ENCODE results near the gene C1orf56.
"Not testable (repeated sequence)": the region's sequence is repeated elsewhere in the genome, so short reads cannot be mapped to it uniquely, and the experiment has no call there.

The C1orf56 gene

DNA sequence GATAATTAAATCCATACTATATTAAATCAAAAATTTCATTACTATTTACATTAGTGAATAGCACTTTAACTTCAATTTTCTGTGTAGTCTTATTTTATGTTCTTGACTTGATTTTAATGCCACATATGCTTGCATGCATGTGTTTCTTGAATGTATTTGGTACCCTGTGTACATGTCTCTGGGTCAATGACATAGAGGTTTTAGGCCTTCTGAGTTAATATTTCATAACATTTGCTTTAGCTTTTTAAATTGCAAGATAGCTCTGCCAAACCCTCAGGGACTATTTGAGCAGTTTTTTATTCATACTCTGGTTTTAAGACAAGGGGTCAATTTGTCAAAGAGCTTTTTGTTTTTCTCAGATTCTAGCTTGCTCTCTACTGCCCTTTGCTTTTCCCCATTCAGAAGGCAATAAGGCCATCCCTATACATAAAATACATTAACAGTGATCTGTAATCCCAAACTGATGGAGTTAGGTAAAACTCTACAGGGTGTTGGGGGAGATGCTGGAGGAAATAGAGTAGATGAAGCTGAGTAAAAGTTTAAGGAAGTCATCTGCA, 17.6 kb downstream of the C1orf56 start:
- DNase-seq = no peak

DNA sequence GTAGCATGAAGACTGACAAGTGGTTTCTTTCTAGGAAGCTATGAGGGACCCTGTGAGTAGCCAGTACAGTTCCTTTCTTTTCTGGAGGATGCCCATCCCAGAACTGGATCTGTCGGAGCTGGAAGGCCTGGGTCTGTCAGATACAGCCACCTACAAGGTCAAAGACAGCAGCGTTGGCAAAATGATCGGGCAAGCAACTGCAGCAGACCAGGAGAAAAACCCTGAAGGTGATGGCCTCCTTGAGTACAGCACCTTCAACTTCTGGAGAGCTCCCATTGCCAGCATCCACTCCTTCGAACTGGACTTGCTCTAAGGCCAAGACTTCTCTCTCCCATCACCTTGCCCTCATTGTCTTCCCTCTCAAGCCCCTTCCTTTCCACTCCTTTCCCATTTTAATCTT, 19.6 kb downstream of the C1orf56 start:
- no peak for DNase-seq

DNA sequence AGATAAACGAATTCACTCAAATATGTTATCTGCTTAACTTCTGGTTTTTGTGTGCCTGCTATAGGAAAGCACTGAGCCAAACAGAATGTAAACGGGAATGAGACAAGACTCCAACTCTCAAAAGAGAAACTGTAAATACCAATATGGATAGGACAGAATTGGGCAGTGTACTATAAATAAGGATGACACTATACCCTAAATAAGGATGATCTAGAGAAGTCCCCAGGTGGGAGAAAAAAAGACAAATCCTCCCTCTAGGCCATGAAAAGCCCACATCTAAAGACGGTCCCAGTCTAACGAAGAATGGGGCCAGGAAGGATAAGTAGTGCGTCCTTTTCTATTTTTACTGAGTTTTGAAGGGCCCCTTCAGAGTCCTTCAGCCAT, 21.5 kb downstream of the C1orf56 start:
- no peak for DNase-seq

DNA sequence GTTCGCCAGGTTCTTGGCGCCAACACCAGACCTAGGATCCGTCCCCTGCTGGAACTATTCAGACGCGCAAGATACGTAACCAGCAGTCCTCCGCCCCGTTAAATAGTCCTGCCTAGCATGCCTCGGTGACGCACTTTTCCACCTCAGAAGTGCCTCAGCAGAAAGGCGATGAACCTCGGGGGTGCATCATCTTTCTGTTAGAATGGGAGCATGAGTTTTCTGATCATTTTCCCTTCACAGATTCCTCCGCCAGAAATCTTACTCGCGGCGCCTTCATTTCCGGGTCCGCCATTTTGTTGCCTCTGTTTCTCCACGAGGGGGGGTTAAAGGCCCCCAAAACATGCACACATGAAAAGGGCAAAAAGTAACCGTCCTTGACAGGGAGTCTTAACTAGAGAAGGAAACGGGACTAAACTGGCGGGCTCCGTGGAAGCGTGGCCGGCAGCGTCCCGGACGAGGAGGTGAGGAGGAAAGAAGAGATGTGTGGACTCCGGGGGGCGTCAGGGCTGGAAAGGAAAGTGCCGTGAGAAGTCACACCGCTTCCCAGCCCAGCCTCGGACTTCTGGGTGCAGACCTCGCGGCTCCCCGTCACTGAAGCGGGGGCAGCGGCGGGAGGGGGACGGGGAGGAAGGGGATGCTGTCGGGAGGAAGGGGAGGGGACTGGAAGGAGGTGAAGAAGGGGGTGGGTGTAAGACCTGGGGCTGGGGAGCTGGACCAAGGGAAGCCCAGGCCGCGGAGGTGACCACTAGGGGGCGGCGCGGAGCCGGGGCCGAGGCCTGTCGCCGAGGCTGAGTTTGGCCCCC, 23.1 kb downstream of the C1orf56 start, which contains the start of gene GABPB2:
GABPB2 (plus strand) TSS at position 288 of the 803 bp plus-strand sequence. CDS start 17,429 bp downstream, outside the sequence.
- peak; percentile 86 for DNase-seq

DNA sequence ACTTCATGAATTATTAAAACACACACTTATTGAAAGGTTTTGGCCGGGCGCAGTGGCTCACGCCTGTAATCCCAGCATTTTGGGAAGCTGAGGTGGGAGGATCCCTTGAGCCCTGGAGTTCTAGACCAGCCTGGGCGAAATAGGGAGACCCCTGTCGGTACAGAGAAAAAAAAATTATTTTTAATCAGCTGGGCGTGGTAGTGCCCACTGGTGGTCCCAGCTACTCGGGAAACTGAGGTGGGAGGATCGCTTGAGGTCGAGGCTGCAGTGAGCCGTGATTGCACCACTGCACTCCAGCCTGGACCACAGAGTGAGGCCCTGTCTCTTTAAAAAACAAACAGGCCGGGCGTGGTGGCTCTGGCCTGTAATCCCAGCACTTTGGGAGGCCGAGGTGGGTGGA, 24.7 kb downstream of the C1orf56 start:
- no peak for DNase-seq

DNA sequence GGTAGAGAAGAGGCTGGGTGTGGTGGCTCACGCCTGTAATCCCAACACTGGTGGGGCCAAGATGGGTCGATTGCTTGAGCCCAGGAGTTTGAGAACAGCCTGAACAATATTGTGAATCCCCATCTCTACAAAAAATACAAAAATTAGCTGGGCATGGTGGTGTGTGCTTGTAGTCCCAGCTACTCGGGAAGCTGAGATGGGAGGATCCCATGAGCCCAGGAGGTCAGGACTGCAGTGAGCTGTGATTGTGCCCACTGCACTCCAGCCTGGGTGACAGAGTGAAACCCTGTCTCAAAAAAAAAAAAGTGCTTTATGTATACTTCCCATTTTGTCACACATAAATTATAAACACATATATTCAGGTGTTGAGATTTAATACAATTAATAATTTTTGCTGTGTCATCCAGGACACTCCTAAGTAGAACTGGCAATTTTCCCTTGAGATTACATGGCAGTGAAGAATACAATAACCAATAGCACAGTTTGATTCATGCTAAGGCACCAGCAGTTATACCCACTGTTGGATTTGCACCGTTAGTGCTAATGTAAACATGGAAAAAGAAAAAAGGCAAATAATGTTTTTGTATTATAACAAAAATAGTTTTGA, 38.5 kb downstream of the C1orf56 start:
- DNase-seq = no peak

DNA sequence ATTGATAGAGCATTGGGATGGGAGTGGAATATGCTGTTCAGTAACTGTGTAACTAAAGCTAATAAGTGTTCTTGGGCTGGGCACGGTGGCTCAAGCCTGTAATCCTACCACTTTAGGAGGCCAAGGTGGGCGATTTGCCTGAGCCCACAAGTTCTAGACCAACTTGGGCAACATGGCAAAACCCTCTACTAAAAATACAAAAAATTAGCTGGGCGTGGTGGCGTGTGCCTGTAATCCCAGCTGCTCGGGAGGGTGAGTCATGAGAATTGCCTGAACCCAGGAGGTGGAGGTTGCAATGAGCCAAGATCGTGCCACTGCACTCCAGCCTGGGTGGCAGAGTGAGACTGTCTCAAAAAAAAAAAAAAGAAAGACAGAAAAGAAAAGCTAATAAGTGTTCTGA, 49.9 kb downstream of the C1orf56 start:
- DNase-seq = not testable (repeated sequence)

- DNase-seq = no peak
Measured at GRCh38 chr1:151098126-151098525, 50.6 kb downstream of the C1orf56 start.
